ENCODE results near the gene LOC101059915.

LOC101059915 gene

DNA sequence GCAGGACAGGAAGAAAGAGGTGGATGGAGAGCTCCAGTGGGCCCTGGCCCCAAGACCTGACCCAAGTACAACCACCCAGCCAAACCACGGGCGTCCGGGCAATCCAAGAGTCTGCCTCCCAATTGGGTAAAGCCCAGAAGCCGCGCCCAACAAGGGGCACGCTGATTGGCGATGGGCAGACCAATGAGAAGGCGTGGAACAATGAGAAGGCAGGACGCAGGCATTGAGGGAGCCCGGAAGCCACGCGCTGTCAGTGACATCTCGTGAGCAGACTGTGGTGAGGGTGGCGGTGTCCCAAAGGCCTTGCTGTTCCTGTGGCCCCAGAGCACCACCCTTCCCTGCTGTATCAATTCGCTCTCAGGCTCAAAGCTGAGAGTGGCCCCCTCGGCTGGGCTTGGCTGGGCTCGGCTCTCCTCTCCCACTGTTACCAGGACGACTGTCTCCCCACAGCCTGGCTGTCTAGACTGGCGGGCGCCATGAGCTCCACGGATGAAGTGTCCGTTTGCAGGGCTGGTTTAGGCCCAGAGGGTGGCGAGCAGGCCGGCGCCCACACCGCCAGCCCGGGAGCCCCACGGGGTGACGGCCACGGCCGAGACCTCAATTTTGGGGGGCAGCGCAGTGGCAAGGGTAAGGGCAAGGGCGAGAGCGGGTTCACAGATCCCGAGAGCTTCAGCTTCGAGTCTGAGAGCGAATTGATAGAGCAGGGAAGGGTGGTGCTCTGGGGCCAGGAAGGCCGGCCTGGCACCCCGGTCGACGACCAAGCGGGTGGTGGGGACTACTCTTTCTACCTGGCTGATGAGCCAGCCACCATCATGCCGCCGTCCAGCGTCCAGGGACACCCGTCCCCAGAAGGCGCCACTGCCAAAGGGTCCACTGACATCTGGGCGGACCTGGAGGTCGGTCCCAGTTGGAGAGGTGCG is at the start of gene LOC101059915:
Gene LOC101059915, plus strand, starts transcription at position 219 of the 920 bp plus-strand sequence.
- no peak within 1 kb of the TSS for H3K4me3 ChIP-seq
- no peak for DNase-seq (ENCODE audit: low spot score)
- no peak within 1 kb of the TSS for H3K27ac ChIP-seq
- TF ChIP-seq, protein P1, sequence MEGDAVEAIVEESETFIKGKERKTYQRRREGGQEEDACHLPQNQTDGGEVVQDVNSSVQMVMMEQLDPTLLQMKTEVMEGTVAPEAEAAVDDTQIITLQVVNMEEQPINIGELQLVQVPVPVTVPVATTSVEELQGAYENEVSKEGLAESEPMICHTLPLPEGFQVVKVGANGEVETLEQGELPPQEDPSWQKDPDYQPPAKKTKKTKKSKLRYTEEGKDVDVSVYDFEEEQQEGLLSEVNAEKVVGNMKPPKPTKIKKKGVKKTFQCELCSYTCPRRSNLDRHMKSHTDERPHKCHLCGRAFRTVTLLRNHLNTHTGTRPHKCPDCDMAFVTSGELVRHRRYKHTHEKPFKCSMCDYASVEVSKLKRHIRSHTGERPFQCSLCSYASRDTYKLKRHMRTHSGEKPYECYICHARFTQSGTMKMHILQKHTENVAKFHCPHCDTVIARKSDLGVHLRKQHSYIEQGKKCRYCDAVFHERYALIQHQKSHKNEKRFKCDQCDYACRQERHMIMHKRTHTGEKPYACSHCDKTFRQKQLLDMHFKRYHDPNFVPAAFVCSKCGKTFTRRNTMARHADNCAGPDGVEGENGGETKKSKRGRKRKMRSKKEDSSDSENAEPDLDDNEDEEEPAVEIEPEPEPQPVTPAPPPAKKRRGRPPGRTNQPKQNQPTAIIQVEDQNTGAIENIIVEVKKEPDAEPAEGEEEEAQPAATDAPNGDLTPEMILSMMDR (IDR thresholded peaks at IDR 0.05) = no peak

DNA sequence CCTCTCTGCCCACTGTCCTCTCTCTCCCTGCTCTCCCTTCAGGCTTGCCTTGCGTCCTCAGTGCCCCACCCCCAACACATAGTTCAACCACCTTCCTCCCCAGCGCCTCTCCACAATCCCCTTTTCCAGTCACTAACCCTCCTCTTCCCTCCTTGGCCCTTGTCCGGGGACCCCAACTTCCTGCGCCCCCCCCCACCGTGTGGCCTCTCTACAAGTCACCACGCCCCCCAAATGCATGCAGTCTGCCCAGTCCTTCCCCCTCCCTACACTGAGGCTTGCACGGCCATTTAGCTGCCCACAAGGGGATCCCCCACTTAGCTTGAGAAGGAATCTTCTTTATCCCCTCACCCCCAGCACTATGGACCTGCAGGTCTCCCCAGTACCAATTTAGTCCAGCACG is 49.6 kb upstream of the LOC101059915 start:
- DNase-seq (ENCODE audit: low spot score) = no peak
- Histone ChIP-seq H3K4me3 (no peak overlapping the region), H3K27ac (no peak overlapping the region)
- TF ChIP-seq, protein P1 (IDR thresholded peaks at IDR 0.05) = no peak

DNA sequence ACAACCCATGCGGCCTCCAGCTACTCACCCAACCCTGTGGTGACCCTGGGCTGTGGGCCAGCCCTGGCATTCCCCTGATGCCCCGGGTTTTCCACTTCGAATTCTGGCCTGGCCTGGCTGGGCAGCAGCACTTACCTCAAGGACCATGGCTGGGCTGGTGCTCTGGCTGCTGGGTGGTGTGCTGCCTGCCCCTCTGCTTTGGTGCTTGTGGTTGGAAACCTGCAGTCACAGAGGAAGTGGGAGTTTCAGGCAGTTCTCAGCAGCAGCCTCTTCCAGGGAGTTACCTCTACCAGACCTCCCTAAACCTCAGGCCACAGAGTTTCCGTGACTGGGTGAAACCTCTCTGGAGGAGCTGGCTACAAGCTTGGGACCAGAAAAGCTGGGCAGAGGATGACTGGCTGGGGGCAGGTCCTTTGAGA is 49.0 kb upstream of the LOC101059915 start, which contains the start of gene CXCR3:
Gene CXCR3, minus strand, starts transcription at position 209 of the 419 bp plus-strand sequence. Its CDS starts 62 bp downstream, at position 147.
- TF ChIP-seq, protein P1 (IDR thresholded peaks at IDR 0.05) = no peak
- Histone ChIP-seq H3K4me3 (no peak within 1 kb of the TSS), H3K27ac (no peak within 1 kb of the TSS)
- no peak for DNase-seq (ENCODE audit: low spot score)

DNA sequence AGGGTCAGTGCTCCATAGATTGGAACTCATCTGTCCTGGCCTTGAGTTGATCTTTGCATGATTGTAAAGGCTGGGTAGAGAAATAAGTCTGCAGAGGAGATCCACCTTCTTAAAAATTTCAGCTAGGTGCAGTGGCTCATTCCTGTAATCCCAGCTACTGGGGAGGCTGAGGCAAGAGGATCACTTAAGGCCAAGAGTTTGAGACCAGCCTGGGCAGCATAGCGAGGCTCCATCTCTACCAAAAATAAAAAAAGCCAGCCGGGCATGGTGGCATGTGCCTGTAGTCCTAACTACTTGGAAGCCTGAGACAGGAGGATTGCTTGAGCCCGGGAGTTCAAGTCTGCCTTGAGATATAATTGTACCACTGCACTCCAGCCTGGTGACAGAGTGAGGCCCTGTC is 48.6 kb upstream of the LOC101059915 start:
- Histone ChIP-seq H3K4me3 (no peak overlapping the region), H3K27ac (no peak overlapping the region)
- no peak for DNase-seq (ENCODE audit: low spot score)
- TF ChIP-seq, protein P1 (IDR thresholded peaks at IDR 0.05) = no peak

GRCh38 chrX:71619193-71619592 is 48.2 kb upstream of the LOC101059915 start:
- no peak for DNase-seq (ENCODE audit: low spot score)
- H3K27ac ChIP-seq = no peak overlapping the region
- H3K4me3 ChIP-seq = no peak overlapping the region
- TF ChIP-seq, protein P1 (IDR thresholded peaks at IDR 0.05) = no peak

DNA sequence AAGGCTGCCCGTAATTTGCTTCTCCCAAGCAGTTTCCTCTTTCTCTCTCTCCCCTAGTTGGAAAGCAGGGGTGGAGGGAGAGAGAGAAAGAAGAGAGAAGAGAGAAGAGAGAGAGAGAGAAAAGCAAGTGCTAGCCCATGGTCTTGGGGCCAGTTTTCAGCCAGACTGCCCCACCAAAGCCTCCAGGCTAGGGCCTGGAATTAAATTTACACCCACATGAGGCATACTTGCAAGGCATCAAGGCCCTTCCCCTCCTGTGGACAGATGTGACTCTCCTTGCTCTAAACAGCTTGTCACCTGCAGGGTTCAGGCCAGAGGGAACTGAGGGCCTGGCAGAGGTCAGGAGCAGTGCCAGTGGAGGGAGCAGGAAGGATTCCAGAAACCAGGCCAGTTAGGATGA is 47.4 kb upstream of the LOC101059915 start:
- Histone ChIP-seq H3K4me3 (no peak overlapping the region), H3K27ac (no peak overlapping the region)
- DNase-seq (ENCODE audit: low spot score) = no peak
- TF ChIP-seq, protein P1 (IDR thresholded peaks at IDR 0.05) = no peak

GRCh38 chrX:71621603-71622002 is 45.7 kb upstream of the LOC101059915 start:
- Histone ChIP-seq H3K4me3 (no peak overlapping the region), H3K27ac (peak overlapping the region in 1 of 2 donors; percentile 61)
- TF ChIP-seq, protein P1 (IDR thresholded peaks at IDR 0.05) = no peak
- DNase-seq (ENCODE audit: low spot score) = no peak
